Measurements from ENCODE around the gene IFNG-AS1.

- TF ChIP-seq, protein P1, sequence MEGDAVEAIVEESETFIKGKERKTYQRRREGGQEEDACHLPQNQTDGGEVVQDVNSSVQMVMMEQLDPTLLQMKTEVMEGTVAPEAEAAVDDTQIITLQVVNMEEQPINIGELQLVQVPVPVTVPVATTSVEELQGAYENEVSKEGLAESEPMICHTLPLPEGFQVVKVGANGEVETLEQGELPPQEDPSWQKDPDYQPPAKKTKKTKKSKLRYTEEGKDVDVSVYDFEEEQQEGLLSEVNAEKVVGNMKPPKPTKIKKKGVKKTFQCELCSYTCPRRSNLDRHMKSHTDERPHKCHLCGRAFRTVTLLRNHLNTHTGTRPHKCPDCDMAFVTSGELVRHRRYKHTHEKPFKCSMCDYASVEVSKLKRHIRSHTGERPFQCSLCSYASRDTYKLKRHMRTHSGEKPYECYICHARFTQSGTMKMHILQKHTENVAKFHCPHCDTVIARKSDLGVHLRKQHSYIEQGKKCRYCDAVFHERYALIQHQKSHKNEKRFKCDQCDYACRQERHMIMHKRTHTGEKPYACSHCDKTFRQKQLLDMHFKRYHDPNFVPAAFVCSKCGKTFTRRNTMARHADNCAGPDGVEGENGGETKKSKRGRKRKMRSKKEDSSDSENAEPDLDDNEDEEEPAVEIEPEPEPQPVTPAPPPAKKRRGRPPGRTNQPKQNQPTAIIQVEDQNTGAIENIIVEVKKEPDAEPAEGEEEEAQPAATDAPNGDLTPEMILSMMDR (IDR thresholded peaks at IDR 0.05), result no peak
- no peak for TF ChIP-seq POLR2A (IDR thresholded peaks at IDR 0.05)
Observed at GRCh38 chr12:67957383-67957782, 31.9 kb upstream of the IFNG-AS1 start.
